AG09319 (cell line): Measurements from ENCODE around the gene INHBC.

Experiments
- DNase-seq: peaks from one replicate; pipeline ENCODE4 v3.0.0-alpha.2; 2010; ENCODE audit warnings: low read depth; ENCODE audit errors: extremely low read depth
- TF ChIP-seq, protein P1 (sequence below): IDR thresholded peaks from 2 replicates; pipeline ENCODE4 v1.5.1; 2011; ENCODE audit warnings: low read depth, mild to moderate bottlenecking, inconsistent platforms, low read length, moderate library complexity

The INHBC gene

DNA sequence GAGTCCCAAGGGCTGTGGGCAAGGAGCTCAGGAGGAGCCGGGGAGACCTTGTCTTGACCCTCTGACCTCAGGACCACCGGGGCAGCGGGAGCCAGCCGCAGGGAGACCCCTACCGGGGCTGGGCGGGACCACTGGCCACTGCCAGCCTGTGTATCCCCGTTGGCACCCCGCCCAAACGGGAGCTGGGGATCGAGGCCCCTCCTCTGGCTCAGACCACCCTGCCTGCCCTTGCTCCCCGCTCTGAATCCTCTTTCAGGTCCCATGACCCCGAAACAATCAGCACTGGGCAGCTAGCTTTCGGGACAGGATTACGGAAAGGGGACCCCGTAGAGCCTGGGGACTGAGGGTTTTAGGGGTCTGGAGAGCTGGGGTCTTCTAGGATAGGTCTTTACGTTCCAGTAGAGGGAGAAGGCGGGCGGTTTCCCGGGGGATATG is 26.3 kb downstream of the INHBC start:
- TF ChIP-seq, protein P1, sequence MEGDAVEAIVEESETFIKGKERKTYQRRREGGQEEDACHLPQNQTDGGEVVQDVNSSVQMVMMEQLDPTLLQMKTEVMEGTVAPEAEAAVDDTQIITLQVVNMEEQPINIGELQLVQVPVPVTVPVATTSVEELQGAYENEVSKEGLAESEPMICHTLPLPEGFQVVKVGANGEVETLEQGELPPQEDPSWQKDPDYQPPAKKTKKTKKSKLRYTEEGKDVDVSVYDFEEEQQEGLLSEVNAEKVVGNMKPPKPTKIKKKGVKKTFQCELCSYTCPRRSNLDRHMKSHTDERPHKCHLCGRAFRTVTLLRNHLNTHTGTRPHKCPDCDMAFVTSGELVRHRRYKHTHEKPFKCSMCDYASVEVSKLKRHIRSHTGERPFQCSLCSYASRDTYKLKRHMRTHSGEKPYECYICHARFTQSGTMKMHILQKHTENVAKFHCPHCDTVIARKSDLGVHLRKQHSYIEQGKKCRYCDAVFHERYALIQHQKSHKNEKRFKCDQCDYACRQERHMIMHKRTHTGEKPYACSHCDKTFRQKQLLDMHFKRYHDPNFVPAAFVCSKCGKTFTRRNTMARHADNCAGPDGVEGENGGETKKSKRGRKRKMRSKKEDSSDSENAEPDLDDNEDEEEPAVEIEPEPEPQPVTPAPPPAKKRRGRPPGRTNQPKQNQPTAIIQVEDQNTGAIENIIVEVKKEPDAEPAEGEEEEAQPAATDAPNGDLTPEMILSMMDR, result no peak
- DNase-seq, result no peak

DNA sequence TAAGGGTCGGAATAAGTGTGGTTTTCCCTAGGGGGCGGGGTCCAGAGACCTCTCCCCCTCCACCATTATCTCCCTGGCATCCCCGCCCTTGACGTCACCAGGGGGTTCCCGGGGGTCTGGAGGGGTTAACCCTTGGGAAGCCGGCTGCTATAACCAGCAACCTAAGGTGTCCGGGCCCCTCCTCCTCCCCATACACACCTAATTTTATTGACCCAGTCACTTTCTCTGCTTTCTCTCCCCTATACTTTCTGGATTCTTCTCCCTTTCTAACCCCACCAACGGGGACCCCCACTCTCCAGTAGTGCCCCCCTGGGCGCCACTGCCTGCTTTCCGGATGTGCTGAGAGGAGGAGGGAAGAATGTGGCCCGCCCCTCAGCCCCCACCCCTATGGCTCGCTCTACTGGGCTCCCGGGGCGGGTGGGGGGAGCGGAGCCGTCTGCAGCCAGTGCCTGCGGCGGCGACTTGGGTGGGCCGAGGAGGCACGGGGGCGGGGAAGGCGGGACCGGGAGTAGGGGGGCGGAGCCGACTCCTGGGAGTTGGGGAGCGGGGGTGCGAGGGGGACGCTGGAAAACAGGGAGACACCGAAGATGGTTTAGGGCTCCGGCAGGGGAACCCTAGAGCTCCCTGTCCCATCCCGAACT is 26.8 kb downstream of the INHBC start:
- no peak for DNase-seq
- TF ChIP-seq, protein P1, result no peak

DNA sequence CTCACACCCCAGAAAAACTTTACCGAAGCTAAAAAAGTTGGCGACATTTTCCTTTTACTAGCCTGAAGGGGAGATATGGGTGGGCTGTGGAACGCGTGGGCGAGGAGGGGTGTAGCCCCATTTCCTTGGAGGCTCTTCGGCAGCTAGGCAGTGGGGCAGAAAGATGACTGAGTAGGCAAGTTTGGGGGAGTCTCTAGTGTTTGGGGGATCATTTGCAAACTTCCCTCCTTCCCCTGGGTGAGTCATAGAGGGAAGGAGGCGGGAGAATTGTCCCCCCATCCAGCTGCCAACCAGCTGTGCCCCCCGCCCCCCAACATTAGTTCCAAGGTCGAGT is 27.3 kb downstream of the INHBC start:
- DNase-seq, result no peak
- TF ChIP-seq, protein P1, result no peak

DNA sequence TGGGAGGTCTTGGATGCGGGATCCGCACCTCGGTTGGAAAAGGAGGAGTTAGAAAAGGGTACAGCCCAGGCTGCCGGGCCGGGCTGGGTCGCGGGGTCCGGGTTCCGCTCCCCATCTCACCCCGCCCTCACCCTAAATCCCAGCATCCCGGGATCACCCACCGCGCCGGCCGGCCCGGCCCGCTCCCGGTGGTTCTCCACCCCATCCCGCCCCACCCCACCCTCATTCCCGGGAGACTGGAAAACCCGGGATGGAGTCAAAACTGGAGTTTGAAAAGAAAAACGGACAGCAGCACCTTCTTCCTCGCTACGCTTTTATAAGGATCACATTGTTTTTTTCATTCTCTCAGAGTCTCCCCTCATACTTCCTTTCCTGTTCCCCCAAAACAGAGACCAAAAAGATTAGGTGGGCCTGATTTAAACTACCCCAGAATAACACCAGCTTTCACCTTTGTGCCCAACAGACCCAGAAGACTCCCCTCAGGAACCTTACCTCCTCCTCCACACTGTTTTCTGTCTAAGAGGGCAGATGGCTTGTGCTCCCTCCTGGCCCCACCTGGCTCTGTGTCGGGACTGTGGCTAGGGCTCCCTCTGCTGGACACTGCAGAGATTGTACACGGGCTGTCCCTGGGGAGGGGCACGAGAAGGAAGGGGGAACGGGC is 27.8 kb downstream of the INHBC start:
- DNase-seq, result peak; percentile 54
- TF ChIP-seq, protein P1, result peak; percentile 97

DNA sequence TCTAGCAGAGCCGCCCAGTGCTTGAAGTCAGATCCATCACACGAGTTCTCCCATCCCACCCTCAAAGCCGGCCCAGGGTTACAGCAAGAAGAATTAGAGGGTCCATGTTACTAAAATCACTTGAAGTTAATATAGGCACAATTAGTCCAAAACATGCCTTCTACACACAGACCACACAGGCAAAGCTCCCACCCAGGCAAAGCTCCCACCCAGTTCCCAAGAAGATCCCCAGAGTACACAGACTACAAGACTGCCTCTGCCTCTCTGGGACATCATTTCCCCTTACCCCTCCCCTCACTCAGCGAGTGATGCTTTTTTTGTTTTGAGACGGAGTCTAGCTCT is 28.3 kb downstream of the INHBC start:
- TF ChIP-seq, protein P1, result no peak
- DNase-seq, result no peak

DNA sequence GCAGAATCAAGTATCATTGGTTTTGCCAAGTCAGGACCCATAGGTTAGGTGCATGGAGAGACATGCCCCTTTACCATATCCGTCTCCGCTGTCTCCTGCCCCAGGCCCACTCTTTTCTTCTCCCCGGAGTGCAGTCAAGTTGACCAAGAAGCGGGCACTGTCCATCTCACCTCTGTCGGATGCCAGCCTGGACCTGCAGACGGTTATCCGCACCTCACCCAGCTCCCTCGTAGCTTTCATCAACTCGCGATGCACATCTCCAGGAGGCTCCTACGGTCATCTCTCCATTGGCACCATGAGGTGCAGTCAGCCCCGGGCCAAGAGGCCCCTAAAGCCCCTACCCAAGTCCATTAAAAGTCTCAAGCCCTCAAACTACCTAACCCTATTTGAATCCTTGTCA is 30.0 kb downstream of the INHBC start:
- TF ChIP-seq, protein P1, result no peak
- DNase-seq, result no peak

DNA sequence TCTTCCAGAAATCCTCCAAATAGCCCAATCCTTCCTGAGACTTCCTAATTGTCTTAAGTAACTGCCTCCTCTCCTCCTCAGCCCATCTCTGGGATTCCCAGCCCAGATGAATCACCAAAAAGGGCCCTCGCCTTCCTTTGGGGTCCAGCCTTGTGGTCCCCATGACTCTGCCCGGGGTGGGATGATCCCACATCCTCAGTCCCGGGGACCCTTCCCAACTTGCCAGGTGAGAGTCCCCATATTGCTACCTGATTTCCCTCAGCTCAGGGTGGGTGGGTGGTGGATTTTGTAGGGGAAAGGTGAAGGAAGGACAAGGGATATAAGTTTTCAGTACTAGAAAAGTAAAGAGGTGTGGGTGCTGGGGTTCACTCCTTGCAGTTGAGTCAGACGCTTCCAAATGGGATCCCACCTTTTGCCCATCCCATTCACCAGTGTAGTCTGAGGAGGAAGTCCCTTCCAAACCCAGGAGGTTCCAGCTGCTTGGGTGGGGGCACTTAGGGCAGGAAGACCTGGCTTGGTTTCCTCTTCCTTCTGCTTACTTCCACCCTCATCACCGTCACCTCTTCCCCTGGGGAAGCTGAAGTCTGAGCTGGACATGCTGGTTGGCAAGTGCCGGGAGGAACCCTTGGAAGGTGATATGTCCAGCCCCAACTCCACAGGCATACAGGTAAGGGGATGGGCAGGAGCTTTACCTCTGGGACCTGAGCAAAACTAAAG is 30.6 kb downstream of the INHBC start:
- DNase-seq, result no peak
- TF ChIP-seq, protein P1, result no peak
